ENCODE measurements around the gene PASK.

GRCh38 chr2:241195506-241196130 is 46.3 kb upstream of the PASK start:
- TF ChIP-seq CTCF (IDR thresholded peaks at IDR 0.05 in 4 of 5, conservative IDR thresholded peaks at IDR 0.05 in 1 of 5): no peak
- TF ChIP-seq POLR2A (IDR thresholded peaks at IDR 0.05): no peak

Data from gastrocnemius medialis (tissue), 4 donors.